T-helper 9 cell (primary cell): ENCODE measurements around the gene NOS3.

Source experiments
- DNase-seq: peaks from one replicate; pipeline ENCODE4 v3.0.0-alpha.2; 2020

NOS3 gene

DNA sequence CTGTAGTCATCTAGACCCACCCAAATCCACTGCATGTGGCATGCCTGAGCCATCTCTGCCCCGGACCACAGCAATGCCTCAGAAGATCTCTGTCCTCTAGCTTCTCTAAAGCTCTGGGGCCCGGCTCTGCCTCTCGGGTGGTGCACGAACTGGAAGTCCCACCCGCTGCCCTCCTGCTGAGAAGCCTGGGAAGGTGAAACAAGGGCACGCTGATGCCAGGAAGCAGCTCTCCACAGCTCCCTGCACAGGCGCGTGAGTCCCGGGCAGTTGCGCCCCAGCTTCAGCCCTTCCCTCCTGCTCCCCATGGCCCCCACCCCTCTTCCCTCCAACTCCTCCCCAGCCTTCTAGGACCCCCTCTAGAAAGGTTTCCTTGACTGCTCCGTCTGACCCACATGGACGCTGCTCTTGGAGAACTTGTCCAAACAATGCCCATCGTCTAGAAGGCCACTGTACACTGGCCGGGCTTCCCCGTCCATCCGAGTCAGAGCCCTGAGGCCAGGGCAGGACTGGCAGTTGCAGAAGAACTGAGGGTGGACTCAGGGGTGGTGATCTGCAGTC, 25.5 kb upstream of the NOS3 start:
- no peak for DNase-seq

DNA sequence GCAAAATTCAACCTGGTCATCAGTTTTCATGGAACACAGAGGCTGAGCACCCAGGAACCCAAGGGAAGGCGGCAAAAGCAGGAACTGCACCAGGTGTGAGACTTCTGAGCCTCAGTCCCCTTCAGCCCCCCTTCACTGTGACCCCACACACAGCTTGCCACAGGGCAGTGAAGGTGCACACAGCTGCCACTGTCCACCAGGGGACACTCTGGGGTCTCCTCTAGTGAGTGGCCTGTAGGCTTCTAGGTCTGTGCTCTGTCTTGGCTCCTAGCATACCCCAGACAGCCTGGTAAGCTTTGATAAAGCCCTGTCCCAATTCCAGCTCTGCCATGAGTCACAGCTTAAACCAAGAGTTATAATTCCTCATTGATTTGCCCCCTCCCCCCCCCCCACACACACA, 24.8 kb upstream of the NOS3 start:
- DNase-seq, result no peak

DNA sequence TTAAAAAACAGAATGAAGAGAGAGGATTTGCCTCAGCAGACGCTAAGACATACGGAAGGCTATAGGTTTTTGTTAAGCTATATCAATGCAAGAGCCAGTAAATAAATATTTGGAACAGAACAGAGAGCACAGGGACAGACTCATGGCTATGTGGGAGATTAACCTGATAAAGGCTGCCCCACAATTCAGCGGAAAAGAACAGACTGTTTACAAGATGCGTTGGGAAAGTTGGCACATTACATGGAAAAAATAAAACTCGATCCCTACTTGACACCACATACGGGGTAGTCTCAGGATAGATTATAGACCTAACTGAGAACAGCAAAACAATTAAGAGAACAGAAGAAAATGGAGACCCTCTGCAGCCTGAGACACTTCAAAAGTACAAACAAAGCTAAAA, 23.5 kb upstream of the NOS3 start:
- DNase-seq, result no peak

DNA sequence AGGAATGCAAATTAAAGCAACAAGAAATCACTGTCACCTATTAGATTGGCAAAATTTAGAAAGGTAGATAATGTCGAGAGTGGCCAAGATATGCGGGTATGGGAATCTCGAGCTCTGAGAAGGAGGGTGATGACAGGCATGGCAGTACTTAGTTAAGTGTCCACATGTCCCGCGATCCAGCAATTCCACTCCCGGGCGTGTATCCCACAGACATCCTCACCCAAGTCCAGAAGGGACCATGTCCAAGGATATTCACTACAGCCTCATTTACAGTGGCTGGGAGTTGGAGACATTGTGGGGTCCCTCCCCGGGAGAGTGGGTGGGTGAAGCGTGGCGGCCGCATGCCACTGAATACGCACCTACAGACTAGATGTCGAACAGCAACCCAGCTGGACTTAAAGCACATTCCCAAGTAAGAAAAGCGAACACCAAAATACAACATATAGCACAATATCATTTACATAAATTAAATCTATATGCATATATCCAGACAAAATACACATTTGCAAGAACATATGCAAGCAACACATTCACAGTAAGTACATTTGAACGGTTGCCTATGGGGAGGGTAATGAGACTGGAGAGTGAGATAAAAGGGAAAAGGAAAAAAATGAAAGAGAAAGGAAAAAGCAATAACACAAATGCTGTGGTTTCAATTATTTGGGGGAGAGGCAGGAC, 22.6 kb upstream of the NOS3 start:
- DNase-seq, result no peak

DNA sequence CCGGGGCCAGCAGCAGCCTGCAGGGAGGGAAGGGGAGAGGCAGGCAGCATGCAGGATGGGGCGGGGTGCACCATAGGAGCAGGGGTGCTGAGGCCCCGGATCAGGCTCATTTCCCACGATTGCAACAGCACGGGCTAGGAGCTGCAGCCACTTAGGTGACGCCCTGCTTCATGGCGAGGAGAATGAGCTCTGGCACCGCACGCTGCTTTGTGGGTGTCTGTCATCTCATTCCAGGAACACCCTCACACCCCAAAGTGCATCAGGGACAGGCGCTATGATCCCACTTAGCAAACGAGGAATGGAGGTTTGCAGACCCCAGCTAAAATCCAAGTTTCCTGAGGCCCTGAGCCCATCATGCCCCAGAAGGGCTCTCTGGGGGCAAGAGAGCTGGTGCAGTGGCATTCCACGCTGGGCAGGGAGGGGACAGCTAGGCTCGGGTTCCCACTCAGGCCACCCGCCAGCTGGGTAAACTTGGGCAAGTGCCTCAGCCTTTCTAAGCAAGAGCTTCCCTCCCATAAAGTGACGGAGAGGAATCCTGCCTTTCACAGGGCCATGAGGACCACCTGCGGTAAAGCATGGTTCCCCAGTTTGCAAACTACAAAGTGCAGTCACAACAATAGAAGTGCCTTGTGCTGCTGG, 22.0 kb upstream of the NOS3 start:
- DNase-seq, result no peak

DNA sequence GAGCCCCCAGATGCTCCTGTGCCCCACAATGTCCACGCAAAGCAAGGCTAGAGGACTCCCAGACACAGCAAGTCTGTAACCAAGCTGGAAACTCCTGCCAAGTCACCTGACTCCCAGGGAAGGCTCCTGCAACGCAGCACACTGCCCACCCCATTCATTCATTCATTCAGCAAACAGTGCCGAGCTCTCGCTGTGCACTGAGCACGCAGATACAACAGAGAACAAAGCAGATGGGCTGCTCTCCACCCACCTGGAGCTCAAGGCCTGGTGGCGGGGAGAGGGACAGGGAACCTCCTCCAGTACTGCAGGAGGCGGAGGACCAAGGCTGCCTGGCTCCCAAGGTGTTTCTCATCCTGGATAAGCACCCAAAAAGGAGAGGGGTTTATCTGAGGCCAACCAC, 21.3 kb upstream of the NOS3 start:
- no peak for DNase-seq

DNA sequence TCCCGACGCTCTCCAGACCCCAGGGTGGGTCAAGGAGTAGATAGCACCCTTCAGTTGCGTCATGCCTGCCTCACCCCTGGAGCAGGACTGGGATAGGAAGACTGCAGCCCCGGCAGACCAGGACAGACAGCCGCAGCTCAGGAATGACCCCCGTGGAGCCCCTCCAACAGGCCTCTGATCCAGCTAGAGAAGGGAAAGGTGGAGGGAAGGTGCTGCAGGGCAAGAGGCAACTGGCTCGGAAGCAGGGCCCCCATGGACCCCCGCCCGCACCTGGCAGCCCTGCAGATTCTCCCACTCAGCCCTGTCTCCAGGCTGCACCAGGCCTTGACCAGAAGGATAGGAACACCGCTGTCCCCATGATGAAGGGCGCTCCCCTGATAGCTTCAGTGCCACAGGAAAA, 20.4 kb upstream of the NOS3 start:
- DNase-seq, result no peak

DNA sequence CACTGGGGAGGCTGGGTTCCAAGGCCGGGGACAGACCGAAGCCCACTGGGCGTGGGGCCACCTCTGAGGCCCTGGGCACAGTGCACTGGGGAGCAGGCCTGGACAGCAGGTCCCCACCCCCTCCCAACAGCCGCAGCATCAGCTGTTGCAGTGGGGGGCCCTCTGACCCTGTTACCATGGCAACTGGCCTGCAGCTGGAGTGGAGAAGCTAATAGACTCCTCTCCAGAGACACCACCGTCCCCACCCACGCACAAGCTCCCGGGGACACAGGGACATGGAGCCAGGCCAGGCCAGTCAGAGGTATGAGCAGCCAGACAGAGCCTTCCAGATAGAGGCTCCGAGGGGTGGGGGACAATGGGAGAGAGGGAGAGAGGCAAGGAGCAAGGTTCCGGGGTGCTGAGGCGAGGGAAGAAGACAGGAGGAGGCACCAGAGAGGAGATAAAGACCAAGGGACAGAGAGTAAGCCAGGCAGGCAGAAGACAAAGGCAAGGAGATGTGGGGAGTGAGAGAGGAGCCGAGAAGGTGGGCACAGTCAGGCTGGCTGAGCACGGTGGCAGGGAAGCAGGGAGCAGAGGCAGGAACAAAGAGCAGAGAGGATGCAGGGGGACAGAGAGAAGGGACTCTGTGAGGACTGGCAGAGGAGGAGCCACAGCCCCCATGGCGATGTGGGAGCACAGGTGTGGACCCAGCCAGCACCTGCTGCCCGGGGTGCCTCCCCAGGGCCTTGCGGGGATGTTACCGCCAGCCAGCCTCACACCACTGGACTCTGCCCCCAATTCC, 19.4 kb upstream of the NOS3 start:
- DNase-seq, result no peak

DNA sequence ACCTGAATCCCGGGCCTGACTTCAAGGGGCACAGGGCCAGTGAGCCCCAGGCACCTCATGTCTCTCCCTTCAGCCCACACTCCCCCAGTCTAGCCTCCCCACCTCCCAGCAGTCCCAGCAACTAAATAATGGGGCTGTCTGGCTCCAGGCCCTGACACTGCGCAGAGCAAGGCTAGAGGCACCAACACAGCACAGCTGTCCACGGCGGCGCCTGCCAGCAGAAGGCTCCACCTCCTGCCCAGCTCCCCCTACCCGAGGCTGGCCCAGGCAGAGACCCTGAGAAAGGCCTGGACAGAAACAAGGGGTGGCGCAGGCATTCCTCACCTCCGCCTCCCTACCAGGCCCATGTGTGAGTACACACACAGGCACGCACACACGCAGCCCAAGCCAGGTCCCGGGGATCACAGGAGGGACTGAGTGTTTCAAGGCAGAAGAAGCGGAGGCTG, 18.8 kb upstream of the NOS3 start:
- no peak for DNase-seq

DNA sequence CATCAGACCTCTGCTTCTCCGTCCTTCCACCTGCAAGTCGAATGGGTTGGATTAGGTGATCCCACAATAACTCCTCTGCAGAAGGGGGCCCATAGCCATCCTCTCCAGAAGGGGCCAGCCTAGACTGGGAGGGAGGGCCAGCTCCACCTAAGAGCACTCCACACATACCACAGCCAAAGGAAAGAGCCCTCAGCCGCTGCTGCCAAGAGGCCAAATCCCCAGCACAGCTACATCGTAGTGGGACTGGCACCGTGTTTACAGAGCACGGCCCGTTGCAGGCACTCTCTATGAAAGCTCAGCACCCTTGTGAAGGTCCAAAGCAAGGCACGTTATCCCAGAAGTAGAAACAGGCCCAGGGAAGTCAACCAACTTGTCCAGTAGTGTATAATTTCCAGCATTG, 18.1 kb upstream of the NOS3 start:
- DNase-seq, result no peak

DNA sequence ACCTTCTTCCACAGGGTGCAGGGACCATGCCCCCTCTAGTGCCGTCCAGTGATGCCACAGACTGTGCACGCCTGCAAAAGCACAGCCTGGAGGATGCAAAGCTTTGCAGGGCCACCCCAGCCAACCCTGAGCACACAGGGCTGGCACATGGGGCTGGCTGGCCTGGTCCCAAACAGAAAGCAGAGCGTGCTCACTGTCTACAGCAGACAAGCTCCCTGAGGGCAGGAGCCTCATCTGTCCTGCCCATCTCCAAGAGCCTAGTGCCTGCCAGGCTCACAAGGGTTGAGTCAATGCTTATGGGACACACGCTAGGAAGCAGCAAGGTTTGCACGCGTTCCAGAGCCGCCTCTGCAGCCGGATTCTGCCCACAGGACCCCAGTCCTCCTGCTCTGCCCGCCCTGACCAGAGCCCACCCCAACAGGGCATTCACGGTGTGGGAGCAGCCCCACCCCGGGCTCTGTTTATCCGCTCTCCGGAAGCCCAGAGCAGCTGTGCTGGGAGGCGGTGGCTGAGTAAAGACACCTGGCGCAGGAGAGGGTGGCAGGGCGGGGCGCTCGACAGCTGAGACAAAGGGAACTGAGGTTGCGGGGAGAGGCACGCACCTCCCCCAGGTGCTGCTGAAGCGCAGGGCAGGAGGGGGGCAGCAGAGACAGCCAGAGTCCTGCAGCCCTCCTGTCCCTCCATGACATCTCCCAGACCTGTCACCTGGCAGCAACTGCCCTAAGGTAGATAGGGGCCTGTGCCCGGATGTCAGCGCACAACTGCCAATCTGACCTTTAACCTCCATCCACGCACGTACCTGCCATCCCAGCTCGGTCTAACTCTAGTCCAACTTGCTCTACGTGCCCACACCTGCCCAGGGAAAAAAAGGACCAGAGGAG, 17.0 kb upstream of the NOS3 start:
- DNase-seq, result peak; percentile 29

DNA sequence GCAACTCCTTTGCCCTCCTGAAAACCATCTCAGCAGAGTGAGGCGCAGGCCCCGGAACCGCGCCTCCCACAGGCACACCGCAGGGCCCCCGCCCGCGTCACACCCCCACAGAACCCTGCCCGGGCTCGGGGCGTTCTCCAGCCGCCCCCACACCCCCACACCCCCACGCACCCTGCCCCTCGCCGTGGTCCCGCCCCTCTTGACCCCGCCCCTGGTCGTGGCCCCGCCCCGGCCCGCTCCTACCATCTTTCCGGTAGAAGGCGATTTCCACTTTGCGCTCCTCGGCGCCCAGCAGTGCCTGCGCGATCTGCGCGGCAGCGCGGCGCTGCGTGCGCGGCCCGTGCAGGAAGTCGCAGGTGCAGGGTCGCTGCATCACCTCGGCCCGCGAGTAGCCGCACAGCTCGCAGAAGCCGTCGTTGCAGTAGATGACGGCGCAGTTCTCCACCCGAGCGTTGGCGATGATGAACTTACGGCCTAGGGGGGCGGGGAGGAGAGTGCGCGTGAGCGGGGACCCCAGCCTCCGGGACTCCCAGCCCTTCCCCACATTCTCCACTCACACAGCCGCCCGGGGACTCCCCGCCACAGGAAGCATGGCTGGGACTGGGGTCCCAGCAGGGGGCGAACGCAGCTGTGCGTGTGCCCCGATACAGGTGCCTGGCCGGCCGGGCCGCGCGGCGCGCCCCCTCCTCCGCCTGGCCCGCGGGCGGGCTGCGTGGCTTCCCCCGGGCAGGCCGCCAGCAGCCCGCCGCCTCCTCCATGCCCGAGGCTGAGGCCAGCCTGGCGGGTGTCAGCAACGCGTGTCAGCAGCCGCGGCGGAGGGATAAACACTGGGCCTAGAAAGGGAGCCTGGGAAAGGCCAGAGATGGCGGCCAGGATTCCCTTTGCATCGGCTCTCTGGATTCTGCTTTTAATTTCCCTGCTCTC, 16.1 kb upstream of the NOS3 start:
- DNase-seq, result peak; percentile 81

DNA sequence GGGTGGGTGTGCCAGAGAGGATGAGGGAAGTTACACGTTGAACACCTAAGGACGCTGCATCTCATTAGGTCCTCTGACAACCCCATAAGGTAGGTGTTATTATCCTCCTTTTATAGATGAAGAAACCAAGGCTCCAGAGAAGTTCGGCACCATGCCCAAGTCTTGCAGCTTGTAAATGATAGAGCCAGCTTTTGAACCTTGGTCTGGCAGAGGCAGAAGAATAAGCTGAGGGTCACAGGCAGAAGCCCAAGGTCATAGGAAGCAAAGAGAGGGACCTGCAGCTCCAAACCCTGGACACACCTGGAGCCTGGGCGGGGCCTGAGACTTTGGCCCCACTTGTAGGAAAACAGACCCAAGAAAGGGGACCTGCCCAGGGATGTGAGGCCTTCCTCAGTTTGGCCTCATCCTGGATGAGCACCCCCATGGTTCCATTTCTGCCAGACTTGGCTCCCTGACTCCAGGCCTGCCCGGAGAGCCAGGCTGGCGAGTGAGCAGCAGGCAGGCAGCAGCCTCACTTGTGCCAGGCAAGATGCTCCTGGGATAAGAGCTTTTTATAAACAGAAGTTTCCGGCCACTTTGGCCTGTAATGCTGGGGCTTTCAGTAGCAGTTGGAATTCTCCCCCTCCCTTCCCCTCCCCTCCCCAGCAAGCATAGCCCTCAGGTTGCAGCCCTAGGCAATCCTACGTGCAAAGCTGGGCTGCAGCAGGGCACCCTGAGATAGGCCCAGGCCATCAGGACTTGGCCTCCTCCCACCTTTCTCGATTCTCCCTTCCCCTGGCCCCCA, 15.1 kb upstream of the NOS3 start:
- no peak for DNase-seq

DNA sequence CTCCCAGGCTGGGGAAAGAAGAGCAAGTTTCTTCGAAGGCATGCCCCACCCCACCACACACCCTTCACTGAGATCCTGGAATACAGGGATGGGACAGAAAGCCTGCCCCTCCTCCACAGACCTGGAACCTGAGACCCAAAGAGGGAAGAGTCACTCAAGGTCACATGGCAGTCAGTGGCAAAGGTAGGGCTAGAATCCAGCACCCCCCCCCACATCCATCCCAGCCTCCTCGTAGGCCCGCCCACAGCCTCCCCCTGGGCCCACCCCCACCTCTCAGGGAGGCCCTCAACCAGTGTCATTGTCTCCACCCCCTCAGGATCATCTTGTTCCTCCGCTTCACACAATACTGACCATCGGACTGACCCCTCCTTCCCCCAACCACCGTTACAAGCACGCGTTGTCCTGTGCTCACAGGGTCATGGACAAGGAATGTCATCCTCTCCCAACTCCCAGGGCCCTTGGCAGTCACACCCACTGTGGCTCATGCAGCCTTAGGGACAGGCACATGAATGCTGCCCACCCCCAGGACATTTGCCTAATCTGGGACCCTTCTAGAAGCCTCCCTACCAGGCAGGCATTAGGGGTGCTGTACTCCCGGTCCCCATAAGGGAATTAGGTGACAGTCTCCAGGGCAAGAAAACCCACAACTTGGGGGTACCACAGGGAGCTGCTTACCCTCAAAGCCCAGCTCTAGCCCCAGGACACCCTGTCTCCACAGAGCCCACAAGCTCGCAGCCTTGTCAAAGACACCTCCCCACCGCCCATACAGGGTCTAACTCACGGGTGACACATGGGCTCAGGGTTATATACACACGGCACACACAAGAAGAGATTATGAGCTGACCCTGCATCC, 14.1 kb upstream of the NOS3 start:
- no peak for DNase-seq

DNA sequence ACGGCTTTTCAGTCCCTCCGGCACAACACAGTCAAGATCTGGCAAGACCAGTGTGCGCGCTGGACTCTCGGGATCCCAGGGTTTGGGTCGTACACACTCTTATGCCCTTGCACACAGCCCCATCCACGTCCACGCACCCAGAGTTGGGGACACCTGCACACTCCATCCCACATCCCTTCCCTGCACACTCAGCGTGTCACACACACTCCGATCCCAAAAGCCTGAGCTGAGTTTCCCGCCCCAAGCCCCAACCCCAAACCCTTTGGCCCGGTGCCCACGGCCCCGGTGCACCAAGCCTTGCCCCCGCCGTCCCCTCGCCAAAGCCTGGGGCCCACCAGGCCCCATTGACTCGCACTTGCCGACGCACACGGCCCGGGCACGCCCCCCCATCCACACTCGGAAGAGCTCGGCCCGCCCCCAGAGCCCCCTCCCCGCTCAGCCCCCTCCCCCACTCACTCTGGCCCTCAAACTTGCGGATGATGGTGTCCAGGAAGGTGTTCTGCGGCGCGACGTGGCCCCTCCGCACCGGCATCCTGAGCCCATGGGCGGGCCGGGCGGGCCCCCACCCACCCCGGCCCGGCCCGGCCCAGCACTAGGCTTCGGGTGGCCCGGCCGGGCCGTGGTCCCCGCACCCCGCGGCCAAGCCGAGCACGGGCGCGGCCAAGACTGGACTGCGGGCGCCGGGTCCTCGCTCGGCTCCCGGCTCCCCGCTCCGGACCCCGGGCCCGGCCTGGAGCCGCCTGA, 13.3 kb upstream of the NOS3 start:
- DNase-seq, result no peak

DNA sequence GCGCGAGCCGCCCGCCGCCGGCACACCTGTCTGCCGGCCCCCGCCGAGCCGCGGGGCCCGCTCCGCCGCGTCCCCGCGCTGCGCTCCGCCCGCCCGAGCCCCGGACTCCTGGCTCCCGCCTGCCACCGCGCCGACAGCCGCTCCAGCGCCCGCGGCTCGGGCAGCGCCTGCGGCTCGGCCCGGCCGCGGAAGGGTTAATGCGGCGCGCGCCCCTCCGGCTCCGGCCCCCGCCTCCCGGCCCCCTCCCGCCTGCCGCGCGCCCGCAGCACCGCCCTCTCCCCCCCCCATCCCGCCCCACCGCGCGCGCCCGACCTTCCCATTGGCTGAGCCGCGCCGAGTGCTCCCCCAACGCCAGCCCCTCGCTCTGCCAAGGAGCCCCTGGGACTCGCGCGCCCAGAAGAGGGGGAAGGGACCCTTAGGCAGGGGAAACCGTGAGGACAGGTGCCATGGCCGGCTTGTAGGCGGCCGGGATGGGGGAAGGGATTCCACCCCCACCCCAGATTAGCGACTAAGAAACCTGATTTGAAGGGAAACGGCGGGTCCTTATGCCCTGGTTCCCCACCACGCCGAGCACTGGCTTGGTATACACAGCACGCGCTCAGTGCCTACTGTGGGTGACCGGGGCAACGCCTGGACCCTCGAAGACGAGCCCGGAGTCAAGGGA, 12.6 kb upstream of the NOS3 start, which contains the start of gene KCNH2:
TSS of gene KCNH2 (minus strand) at position 196 of the 664 bp plus-strand sequence. CDS start 408 bp downstream, outside the sequence.
- DNase-seq, result no peak

DNA sequence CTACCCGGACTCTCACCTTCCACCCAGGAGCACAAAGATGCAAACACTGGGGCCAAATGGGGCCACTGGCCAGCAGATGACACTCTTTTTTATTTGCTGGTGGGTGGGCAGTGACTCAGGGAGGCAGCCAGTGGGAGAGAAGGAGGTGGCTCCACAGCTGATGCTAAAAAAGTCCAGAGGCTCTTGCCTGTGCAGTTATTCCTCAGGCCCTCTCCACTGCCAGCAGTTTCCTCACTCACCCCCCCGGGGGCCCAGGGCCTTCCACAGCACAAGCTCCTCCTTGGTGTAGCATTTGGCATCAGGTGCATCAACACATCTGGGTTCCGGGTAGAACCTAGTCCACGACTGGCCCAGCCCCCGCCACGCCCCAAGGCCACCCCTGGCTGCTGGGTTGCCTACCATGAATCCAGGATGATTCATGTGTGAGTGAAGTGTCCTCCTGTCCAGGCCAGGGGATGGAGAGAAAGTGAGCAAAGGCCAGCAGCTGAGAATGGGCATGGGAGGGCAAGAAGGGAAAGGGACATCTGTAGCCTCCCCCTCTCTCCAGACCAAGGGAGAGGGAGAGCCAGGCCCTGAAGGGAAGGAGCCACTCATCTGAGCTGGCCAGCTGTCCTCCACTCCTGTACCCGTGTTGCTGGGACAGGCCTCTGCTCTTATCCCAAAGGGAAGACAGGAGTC, 11.0 kb upstream of the NOS3 start:
- DNase-seq, result no peak

DNA sequence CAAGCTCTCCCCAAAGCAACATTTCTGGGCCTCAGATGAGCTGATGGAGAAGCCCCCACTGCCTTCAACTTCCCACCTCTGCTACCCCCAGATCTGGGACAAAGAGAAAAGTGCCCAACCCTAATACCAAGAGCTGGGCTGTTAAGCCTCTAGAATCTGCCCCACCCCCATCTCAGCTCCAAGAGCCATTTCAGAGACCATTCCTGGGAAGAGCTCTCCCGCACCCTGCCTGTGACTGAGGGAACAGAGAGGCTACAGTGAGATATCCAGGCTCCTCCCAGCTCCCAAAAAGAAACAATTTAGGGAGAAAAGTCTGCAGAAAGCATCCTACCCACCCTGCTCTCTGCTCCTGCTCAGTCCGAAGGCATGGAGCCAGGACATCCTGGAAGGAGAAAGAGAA, 10.2 kb upstream of the NOS3 start:
- DNase-seq, result no peak
